Sigmoid colon (tissue), 7 donors: ENCODE data around the gene GCFC2. TPM values are rescaled to one million over a fixed set of nuclear protein-coding genes. Genes with fewer than 3 reads are reported as not detected.
"Not testable (repeated sequence)": the region's sequence is repeated elsewhere in the genome, so short reads cannot be mapped to it uniquely, and the experiment has no call there.

Experiments
- DNase-seq: peaks from one replicate; pipeline ENCODE4 v3.0.0-alpha.2; 2019
- H3K27ac ChIP-seq, 4 donors: fragments of 200-600 bp; sonication (generic); one replicate each; pipeline ENCODE4 v1.5.1; 2016 to 2019; ENCODE audit warnings: mild to moderate bottlenecking in 1 of 4
- H3K27me3 ChIP-seq, 3 donors: fragments of 200-600 bp; sonication (generic); one replicate each; pipeline ENCODE4 v1.5.1; 2019; ENCODE audit warnings: mild to moderate bottlenecking in 1 of 3
- H3K36me3 ChIP-seq, 4 donors: fragments of 200-600 bp; sonication (generic); one replicate each; pipeline ENCODE4 v1.5.1; 2016 to 2019
- H3K4me1 ChIP-seq, 4 donors: fragments of 200-600 bp; sonication (generic); one replicate each; pipeline ENCODE4 v1.5.1; 2017 to 2019
- H3K4me3 ChIP-seq, 4 donors: fragments of 200-600 bp; sonication (generic); one replicate each; pipeline ENCODE4 v1.5.1; 2017 to 2019; ENCODE audit warnings: mild to moderate bottlenecking in 2 of 4, moderate library complexity in 1 of 4
- H3K9me3 ChIP-seq, 4 donors: fragments of 200-600 bp in 3 of 4; sonication (generic) in 3 of 4; one replicate each; pipeline versions ENCODE4 v1.5.1 to v1.6.1; 2013 to 2019
- CTCF ChIP-seq, 4 experiments: fragments of 450-650 bp in 3 of 4; fragments of 200-600 bp in 1 of 4; IDR thresholded peaks; one replicate each; pipeline ENCODE4 v1.5.1; 2016 to 2019; ENCODE audit warnings: antibody characterized with exemption in 4 of 4, mild to moderate bottlenecking in 3 of 4, moderate library complexity in 2 of 4
- EP300 ChIP-seq, 4 donors: sonication (generic); formaldehyde crosslinking; IDR thresholded peaks; one replicate each; pipeline ENCODE4 v1.6.1; 2017; ENCODE audit warnings: antibody characterized with exemption in 4 of 4
- POLR2A ChIP-seq, 2 donors: fragments of 450-650 bp; IDR thresholded peaks; one replicate each; pipeline ENCODE4 v1.6.1; 2016; ENCODE audit warnings: antibody characterized with exemption in 2 of 2, mild to moderate bottlenecking in 2 of 2, moderate library complexity in 2 of 2
- POLR2AphosphoS5 ChIP-seq, 4 donors: sonication (generic); formaldehyde crosslinking; IDR thresholded peaks; one replicate each; pipeline ENCODE4 v1.6.1; 2017; ENCODE audit warnings: antibody characterized with exemption in 4 of 4
- WGBS, 2 donors: extraction: QIAGEN DNeasy Blood & Tissue Kit; methylation state at CpG; one replicate each; pipeline ENCODE4 v1.1.7; 2013; 5-methylcytosine and 5-hydroxymethylcytosine counted together
- intact Hi-C: fragments of 100-400 bp; cut with DNase I; formaldehyde crosslinking; loops from one replicate; pipeline ENCODE4 v1.15.1; 2023
- polyA plus RNA-seq, 3 donors: library from polyadenylated mRNA; stranded (reverse); fragments of 200-250 nt; gene quantifications; one replicate each; pipeline ENCODE4 v1.2.3, GENCODE V29; 2013
- total RNA-seq, 4 donors: library from RNA; depleted of rRNA; stranded (reverse); fragments of >200 nt; gene quantifications; one replicate each; pipeline ENCODE4 v1.1.0, GENCODE V29; 2016
- donor health status: healthy with polysubstance abuse.
- donor health status: Bipolar disorder and iron deficiency.
- donor health status: healthy.

The GCFC2 gene
- total and polyA plus RNA-seq, 7 donors, result 8.1 to 35.5 (median 22.2) TPM

- H3K36me3 ChIP-seq, result peaks cover 0 to 72% (median 24%) of the 10 kb centered on the region in 4 donors
- 86 to 92% methylated on average over 4 of the region's 4 CpGs for WGBS, 2 donors
- intact Hi-C loops, result no loop called here
Measured at GRCh38 chr2:75703589-75704287, 7.0 kb downstream of the GCFC2 start.

GRCh38 chr2:75702593-75702992 lies 8.1 kb downstream of the GCFC2 start:
- no peak for DNase-seq
- no peak for TF ChIP-seq POLR2AphosphoS5 (IDR thresholded peaks at IDR 0.05)
- no peak for TF ChIP-seq EP300 (IDR thresholded peaks at IDR 0.05)
- Histone ChIP-seq H3K4me1 (peaks cover 0 to 3% (median under 1%) of the 10 kb centered on the region in 4 donors), H3K9me3 (peaks cover 0 to 3% (median 0%) of the 10 kb centered on the region in 4 donors), H3K27me3 (no peaks in the 10 kb centered on the region), H3K36me3 (peaks cover 0 to 84% (median 25%) of the 10 kb centered on the region in 4 donors), H3K4me3 (no peak overlapping the region), H3K27ac (no peak overlapping the region)
- WGBS, 2 donors, result 91 to 95% methylated on average over 4 of the region's 4 CpGs
- intact Hi-C loops, result no loop called here

More at GRCh38 chr2:75703589-75704287, 7.0 kb downstream of the GCFC2 start:
- no peaks in the 10 kb centered on the region for H3K27me3 ChIP-seq
- no peak for TF ChIP-seq POLR2AphosphoS5 (IDR thresholded peaks at IDR 0.05)
- TF ChIP-seq POLR2A (IDR thresholded peaks at IDR 0.05), result no peak
- TF ChIP-seq CTCF (IDR thresholded peaks at IDR 0.05), result no peak
- TF ChIP-seq EP300 (IDR thresholded peaks at IDR 0.05), result no peak
- no peak for DNase-seq
- no peak overlapping the region for H3K27ac ChIP-seq
- H3K9me3 ChIP-seq, result no peaks in the 10 kb centered on the region
- no peak overlapping the region for H3K4me3 ChIP-seq
- H3K4me1 ChIP-seq, result peaks cover 0 to 5% (median 3%) of the 10 kb centered on the region in 4 donors

- TF ChIP-seq EP300 (IDR thresholded peaks at IDR 0.05) (no peak), CTCF (IDR thresholded peaks at IDR 0.05) (no peak), POLR2AphosphoS5 (IDR thresholded peaks at IDR 0.05) (no peak)
- no peak overlapping the region for H3K27ac ChIP-seq
- no peak overlapping the region for H3K4me3 ChIP-seq
- intact Hi-C loops, result no loop called here
- 96 to 98% methylated on average over 2 of the region's 2 CpGs for WGBS, 2 donors
- H3K27me3 ChIP-seq, result no peaks in the 10 kb centered on the region
- peaks cover 0 to 3% (median 0%) of the 10 kb centered on the region in 4 donors for H3K9me3 ChIP-seq
- peaks cover 0 to 95% (median 19%) of the 10 kb centered on the region in 4 donors for H3K36me3 ChIP-seq
- DNase-seq, result no peak
- H3K4me1 ChIP-seq, result no peaks in the 10 kb centered on the region
Measured at GRCh38 chr2:75698918-75699317, 11.8 kb downstream of the GCFC2 start.

GRCh38 chr2:75688196-75688595 lies 22.5 kb downstream of the GCFC2 start:
- H3K4me3 ChIP-seq, result no peak overlapping the region
- no peaks in the 10 kb centered on the region for H3K4me1 ChIP-seq
- no peaks in the 10 kb centered on the region for H3K27me3 ChIP-seq
- intact Hi-C loops, result no loop called here
- no peak for DNase-seq
- no peak overlapping the region for H3K27ac ChIP-seq
- peaks cover 6 to 80% (median 27%) of the 10 kb centered on the region in 4 donors for H3K36me3 ChIP-seq
- 91 to 97% methylated on average over 1 of the region's 1 CpG for WGBS, 2 donors
- no peaks in the 10 kb centered on the region for H3K9me3 ChIP-seq
- TF ChIP-seq EP300 (IDR thresholded peaks at IDR 0.05) (no peak), POLR2AphosphoS5 (IDR thresholded peaks at IDR 0.05) (no peak), POLR2A (IDR thresholded peaks at IDR 0.05) (no peak), CTCF (IDR thresholded peaks at IDR 0.05) (no peak)

- peaks cover 4 to 47% (median 19%) of the 10 kb centered on the region in 4 donors for H3K36me3 ChIP-seq
- 96 to 98% methylated on average over 5 of the region's 5 CpGs for WGBS, 2 donors
- H3K4me3 ChIP-seq, DNase-seq, H3K9me3 ChIP-seq, H3K27ac ChIP-seq, H3K4me1 ChIP-seq, H3K27me3 ChIP-seq, intact Hi-C loops: not testable (repeated sequence)
Measured at GRCh38 chr2:75683430-75683829, 27.3 kb downstream of the GCFC2 start.
